Immature natural killer cell (primary cell): ENCODE measurements around the gene FITM2. TPM values are rescaled to one million over a fixed set of nuclear protein-coding genes. Genes with fewer than 3 reads are reported as not detected.

Source experiments
- DNase-seq, 3 donors: peaks; one replicate each; pipeline ENCODE4 v3.0.0; 2022; ENCODE audit warnings: mixed read lengths in 1 of 3
- H3K27ac Mint-ChIP-seq, 6 donors: one replicate each; pipeline ENCODE4 v1.8.0; 2020; ENCODE audit warnings: mixed read lengths in 6 of 6, mild to moderate bottlenecking in 5 of 6, inconsistent platforms in 4 of 6, moderate library complexity in 3 of 6
- H3K27me3 Mint-ChIP-seq, 3 donors: one replicate each; pipeline ENCODE4 v1.8.0; 2020 to 2021; ENCODE audit warnings: low read depth in 3 of 3, mild to moderate bottlenecking in 3 of 3, mixed read lengths in 3 of 3, moderate library complexity in 3 of 3, inconsistent platforms in 1 of 3
- H3K36me3 Mint-ChIP-seq, 3 donors: one replicate each; pipeline ENCODE4 v1.8.0; 2020; ENCODE audit warnings: mixed read lengths in 3 of 3, inconsistent platforms in 2 of 3, mild to moderate bottlenecking in 2 of 3
- H3K4me1 Mint-ChIP-seq, 2 donors: one replicate each; pipeline ENCODE4 v1.8.0; 2020; ENCODE audit warnings: inconsistent platforms in 2 of 2, mild to moderate bottlenecking in 2 of 2, mixed read lengths in 2 of 2, moderate library complexity in 1 of 2
- H3K4me3 Mint-ChIP-seq, 5 donors: one replicate each; pipeline ENCODE4 v1.8.0; 2020; ENCODE audit warnings: mild to moderate bottlenecking in 5 of 5, mixed read lengths in 5 of 5, inconsistent platforms in 3 of 5, moderate library complexity in 3 of 5
- H3K9me3 Mint-ChIP-seq, 6 donors: one replicate each; pipeline ENCODE4 v1.8.0; 2020; ENCODE audit warnings: mild to moderate bottlenecking in 6 of 6, mixed read lengths in 6 of 6, inconsistent platforms in 4 of 6, moderate library complexity in 3 of 6
- polyA plus RNA-seq, 3 donors: library from polyadenylated mRNA; unstranded; fragments of 300-500 nt; fragmentation: Illumina TruSeq; gene quantifications; one replicate each; pipeline ENCODE4 v1.2.3, GENCODE V29; 2021

Gene FITM2
- polyA plus RNA-seq, 3 donors from 2014 or later: 0.15 to 0.89 (median 0.40) TPM

DNA sequence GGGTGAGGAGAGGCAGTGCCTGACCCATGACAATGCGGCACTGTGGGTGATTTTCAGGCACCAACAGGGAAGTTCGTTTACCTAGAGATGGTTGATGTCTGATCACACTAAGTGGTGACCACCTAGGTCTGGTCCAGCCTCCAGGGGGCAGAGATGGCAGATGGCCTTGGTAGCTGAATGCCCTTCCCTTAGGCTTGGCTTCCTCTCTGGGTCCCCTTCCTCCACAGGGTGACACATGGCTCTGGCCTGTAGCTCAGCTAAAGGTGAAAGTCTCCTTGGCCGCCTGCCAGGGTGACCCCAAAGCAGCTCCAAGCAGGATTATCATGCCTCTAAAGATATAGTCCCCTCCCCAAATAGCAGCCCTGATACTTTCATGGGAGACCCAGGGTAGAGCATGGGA, 57.5 kb downstream of the FITM2 start:
- Mint-ChIP-seq H3K4me1 (no peaks in the 10 kb centered on the region), H3K27ac (no peak overlapping the region), H3K27me3 (peaks cover 0 to 4% (median 3%) of the 10 kb centered on the region in 3 donors), H3K4me3 (no peak overlapping the region), H3K9me3 (peaks cover 0 to 1% (median 0%) of the 10 kb centered on the region in 6 donors), H3K36me3 (no peaks in the 10 kb centered on the region)
- no peak for DNase-seq

Other genes with a start within 250 kb of the FITM2 start
- not detected for gene JPH2, start 124.0 kb downstream of the FITM2 start, polyA plus RNA-seq
- gene OSER1, start 100.4 kb downstream of the FITM2 start, polyA plus RNA-seq: 10 to 100 TPM; 37.9 to 61.4 (median 55.1) TPM
- gene GDAP1L1, start 63.9 kb downstream of the FITM2 start, polyA plus RNA-seq: not detected
- gene R3HDML, start 25.8 kb upstream of the FITM2 start, polyA plus RNA-seq: not detected
- gene HNF4A, start 44.5 kb upstream of the FITM2 start, polyA plus RNA-seq: not detected
- gene TTPAL, start 164.7 kb upstream of the FITM2 start, polyA plus RNA-seq: 10 to 100 TPM in 1 of 3 donors, 1 to 10 TPM in 2; 5.0 to 13.8 (median 5.6) TPM
- 100 to 1,000 TPM; 180 to 266 (median 215) TPM for gene SERINC3, start 210.9 kb upstream of the FITM2 start, polyA plus RNA-seq